Renal pelvis (tissue), 4 donors: Measurements from ENCODE around the gene CTNNBL1. TPM values are rescaled to one million over a fixed set of nuclear protein-coding genes. Genes with fewer than 3 reads are reported as not detected.
"Not testable (repeated sequence)": the region's sequence is repeated elsewhere in the genome, so short reads cannot be mapped to it uniquely, and the experiment has no call there.

Experiments used
- DNase-seq: peaks from one replicate; pipeline ENCODE4 v3.0.0-alpha.2; 2013
- polyA plus RNA-seq, 3 donors: library from polyadenylated mRNA; unstranded; fragments of 120-200 nt; gene quantifications; one replicate each; pipeline ENCODE4 v1.2.1, GENCODE V29; 2013; ENCODE audit not compliant: insufficient read length in 3 of 3

Gene CTNNBL1
- polyA plus RNA-seq, 3 donors: 47.0 to 60.0 (median 50.2) TPM

GRCh38 chr20:37702403-37703034, 8.7 kb downstream of the CTNNBL1 start:
- no peak for DNase-seq

GRCh38 chr20:37703035-37703845, 9.4 kb downstream of the CTNNBL1 start:
- no peak for DNase-seq

- no peak for DNase-seq
These were observed 11.1 kb downstream of the CTNNBL1 start for GRCh38 chr20:37704955-37705354.

- no peak for DNase-seq
These were observed 12.5 kb downstream of the CTNNBL1 start for GRCh38 chr20:37706298-37706697.

- no peak for DNase-seq
These were observed 17.2 kb downstream of the CTNNBL1 start for GRCh38 chr20:37711001-37711400.

- DNase-seq: no peak
These were observed 18.4 kb downstream of the CTNNBL1 start for GRCh38 chr20:37711994-37712964.

GRCh38 chr20:37713396-37713795, 19.6 kb downstream of the CTNNBL1 start:
- DNase-seq: no peak

- no peak for DNase-seq
These were observed 21.3 kb downstream of the CTNNBL1 start for GRCh38 chr20:37714978-37715672.

GRCh38 chr20:37721751-37722150, 27.9 kb downstream of the CTNNBL1 start:
- DNase-seq: no peak

GRCh38 chr20:37722312-37722711, 28.5 kb downstream of the CTNNBL1 start:
- not testable (repeated sequence) for DNase-seq

- DNase-seq: no peak
These were observed 29.8 kb downstream of the CTNNBL1 start for GRCh38 chr20:37723668-37724067.

GRCh38 chr20:37725165-37725564, 31.3 kb downstream of the CTNNBL1 start:
- no peak for DNase-seq

GRCh38 chr20:37725855-37726254, 32.0 kb downstream of the CTNNBL1 start:
- DNase-seq: no peak

- no peak for DNase-seq
These were observed 32.5 kb downstream of the CTNNBL1 start for GRCh38 chr20:37726321-37726720.

GRCh38 chr20:37726971-37727956, 33.4 kb downstream of the CTNNBL1 start:
- DNase-seq: no peak

- DNase-seq: no peak
These were observed 34.3 kb downstream of the CTNNBL1 start for GRCh38 chr20:37727957-37728634.

- DNase-seq: no peak
These were observed 34.8 kb downstream of the CTNNBL1 start for GRCh38 chr20:37728635-37728983.

GRCh38 chr20:37729452-37729851, 35.6 kb downstream of the CTNNBL1 start:
- no peak for DNase-seq

GRCh38 chr20:37729909-37730308, 36.1 kb downstream of the CTNNBL1 start:
- no peak for DNase-seq

- no peak for DNase-seq
These were observed 39.6 kb downstream of the CTNNBL1 start for GRCh38 chr20:37733416-37733815.
